SK-N-DZ (cell line): ENCODE data around the gene GOLPH3.

ENCODE experiments used
- DNase-seq: peaks from one replicate; pipeline ENCODE4 v3.0.0-alpha.2; 2015; ENCODE audit warnings: low spot score
- small RNA-seq, 2 experiments: library from RNA; depleted of rRNA; stranded (forward); fragments of <200 nt; gene quantifications; one replicate each; pipeline ENCODE3, GENCODE V24; 2014

The GOLPH3 gene

GRCh38 chr5:32076699-32077695, 97.1 kb downstream of the GOLPH3 start:
- DNase-seq = peak; percentile 56

Small RNA genes lying within 50 kb of the gene (small RNA-seq; reads per million reads assigned to genes)
- gene RF00019 = 0 reads per million in 2 experiments
